Stimulated activated CD4-positive, alpha-beta T cell treated with anti-CD3 and anti-CD28 coated beads, Interleukin-1b, Interleukin-23, amount 100 ng/mL, for 4 hours (primary cell): Measurements from ENCODE around the gene FABP7.

ENCODE experiments used
- DNase-seq, 2 donors: peaks; one replicate each; pipeline ENCODE4 v3.0.0-alpha.2; 2020; ENCODE audit warnings: low read depth in 2 of 2

FABP7 gene

GRCh38 chr6:122798099-122798641, 18.7 kb downstream of the FABP7 start:
- no peak for DNase-seq

GRCh38 chr6:122799140-122799745, 19.7 kb downstream of the FABP7 start:
- no peak for DNase-seq

- DNase-seq: no peak
These were observed 20.6 kb downstream of the FABP7 start for GRCh38 chr6:122799916-122800686.

GRCh38 chr6:122800906-122801305, 21.4 kb downstream of the FABP7 start:
- DNase-seq: no peak

GRCh38 chr6:122801397-122801796, 21.9 kb downstream of the FABP7 start:
- no peak for DNase-seq

- no peak for DNase-seq
These were observed 23.7 kb downstream of the FABP7 start for GRCh38 chr6:122803171-122803661.

GRCh38 chr6:122804962-122805485, 25.5 kb downstream of the FABP7 start:
- no peak for DNase-seq

GRCh38 chr6:122806291-122806690, 26.8 kb downstream of the FABP7 start:
- no peak for DNase-seq

- no peak for DNase-seq
These were observed 28.8 kb downstream of the FABP7 start for GRCh38 chr6:122808121-122808885.

- DNase-seq: no peak
These were observed 29.5 kb downstream of the FABP7 start for GRCh38 chr6:122809001-122809400.

GRCh38 chr6:122809691-122810090, 30.2 kb downstream of the FABP7 start:
- no peak for DNase-seq

GRCh38 chr6:122810189-122810588, 30.7 kb downstream of the FABP7 start:
- DNase-seq: no peak

GRCh38 chr6:122817358-122817757, 37.8 kb downstream of the FABP7 start:
- DNase-seq: no peak

- no peak for DNase-seq
These were observed 38.2 kb downstream of the FABP7 start for GRCh38 chr6:122817766-122818165.

GRCh38 chr6:122818866-122819265, 39.4 kb downstream of the FABP7 start:
- no peak for DNase-seq

GRCh38 chr6:122821095-122821494, 41.6 kb downstream of the FABP7 start:
- no peak for DNase-seq

GRCh38 chr6:122825163-122825562, 45.6 kb downstream of the FABP7 start:
- no peak for DNase-seq

- DNase-seq: no peak
These were observed 49.9 kb downstream of the FABP7 start for GRCh38 chr6:122829456-122829855.

GRCh38 chr6:122831511-122831910, 52.0 kb downstream of the FABP7 start:
- no peak for DNase-seq

- DNase-seq: no peak
These were observed 52.9 kb downstream of the FABP7 start for GRCh38 chr6:122832459-122832858.

- DNase-seq: no peak
These were observed 53.5 kb downstream of the FABP7 start for GRCh38 chr6:122833021-122833491.
